ENCODE results near the gene SC5D.

The SC5D gene

GRCh38 chr11:121340032-121340580 lies 47.5 kb downstream of the SC5D start:
- no peak overlapping the region for H3K4me3 ChIP-seq (ENCODE audit: low read depth, low read length)
- in situ Hi-C loops (cut with HindIII; ENCODE audit: low sequenced_read_pairs), result no loop called here
- TF ChIP-seq CTCF (IDR thresholded peaks at IDR 0.05; ENCODE audit: low read depth, low read length), result no peak
- DNase-seq (ENCODE audit: low read depth, low spot score), result no peak

DNA sequence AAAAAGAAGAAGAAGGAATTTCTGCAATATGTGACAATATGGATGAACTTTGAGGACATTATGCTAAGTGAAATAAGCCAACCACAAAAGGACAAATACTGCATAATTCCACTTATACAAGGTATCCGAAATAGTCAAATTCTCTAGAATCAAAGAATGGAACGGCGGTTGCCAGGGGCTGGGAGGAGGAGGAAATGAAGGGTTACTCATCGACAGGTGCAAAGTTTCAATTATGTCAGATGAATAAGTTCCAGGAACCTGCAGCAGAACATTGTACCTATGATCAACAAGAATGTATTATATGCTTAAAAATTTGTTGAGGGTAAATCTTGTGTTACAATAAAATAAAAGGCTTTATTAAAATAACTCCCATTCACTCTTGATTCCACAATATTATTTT lies 49.0 kb downstream of the SC5D start:
- DNase-seq (ENCODE audit: low read depth, low spot score), result no peak
- H3K4me3 ChIP-seq (ENCODE audit: low read depth, low read length), result no peak overlapping the region
- no peak for TF ChIP-seq CTCF (IDR thresholded peaks at IDR 0.05; ENCODE audit: low read depth, low read length)
- in situ Hi-C loops (cut with HindIII; ENCODE audit: low sequenced_read_pairs), result no loop called here

DNA sequence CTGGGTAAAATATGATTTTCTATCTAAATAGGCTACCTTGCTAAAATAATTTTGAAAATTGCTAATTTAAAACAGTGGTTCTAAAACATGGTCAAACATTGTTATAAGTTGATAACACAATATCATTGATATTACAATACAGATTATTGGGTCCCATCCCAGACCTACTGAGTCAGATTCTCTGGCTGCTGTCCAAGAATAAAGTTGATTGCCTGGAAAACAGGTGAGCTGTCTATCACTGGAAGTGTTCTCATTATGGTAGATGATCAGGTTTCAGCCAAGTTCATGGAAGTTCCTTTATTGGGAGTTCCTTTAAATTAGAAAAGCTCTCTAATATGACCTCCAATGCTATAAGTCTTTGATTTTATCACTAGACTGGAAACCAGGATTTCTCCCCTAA lies 52.3 kb downstream of the SC5D start:
- no peak for DNase-seq (ENCODE audit: low read depth, low spot score)
- in situ Hi-C loops (cut with HindIII; ENCODE audit: low sequenced_read_pairs), result no loop called here
- TF ChIP-seq CTCF (IDR thresholded peaks at IDR 0.05; ENCODE audit: low read depth, low read length), result no peak
- no peak overlapping the region for H3K4me3 ChIP-seq (ENCODE audit: low read depth, low read length)

DNA sequence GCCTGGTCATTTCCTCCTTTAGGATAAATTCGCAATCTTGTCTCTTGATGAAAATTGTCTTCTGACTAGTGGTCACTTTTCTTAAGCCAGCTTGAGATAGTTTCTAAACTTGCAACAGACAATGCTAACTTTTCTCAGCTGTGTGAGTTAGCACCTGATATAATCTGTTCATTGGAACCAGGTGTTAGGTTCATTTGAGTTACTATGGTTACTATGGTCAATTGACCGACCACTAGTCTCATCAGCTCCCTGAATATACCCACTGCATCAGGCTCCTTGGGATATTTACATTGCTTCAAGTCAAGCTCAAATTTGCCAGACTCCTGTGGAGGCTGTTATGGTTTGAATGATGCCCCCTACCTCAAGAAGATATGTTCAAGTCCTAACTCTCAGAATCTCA lies 54.5 kb downstream of the SC5D start:
- DNase-seq (ENCODE audit: low read depth, low spot score), result no peak
- no peak overlapping the region for H3K4me3 ChIP-seq (ENCODE audit: low read depth, low read length)
- in situ Hi-C loops (cut with HindIII; ENCODE audit: low sequenced_read_pairs), result no loop called here
- TF ChIP-seq CTCF (IDR thresholded peaks at IDR 0.05; ENCODE audit: low read depth, low read length), result no peak

DNA sequence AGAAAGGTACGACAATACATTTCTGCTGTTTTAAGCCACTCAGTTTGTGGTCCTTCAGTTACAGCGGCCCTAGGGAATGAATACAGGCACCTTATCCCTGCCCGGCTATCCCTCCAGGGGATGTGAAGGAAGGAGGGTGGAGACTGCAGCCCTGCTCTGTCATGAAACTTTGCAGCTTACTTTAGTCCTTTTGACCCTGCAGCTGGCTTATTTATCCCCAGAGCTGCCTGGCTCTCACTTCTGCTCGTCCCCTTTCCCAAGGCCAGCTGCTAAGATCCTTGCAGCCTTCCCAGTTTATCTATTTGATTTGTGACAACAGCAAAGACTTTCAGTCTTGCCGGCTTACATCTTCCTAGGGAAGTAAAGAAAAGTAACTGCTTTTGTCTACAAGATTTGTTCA lies 55.2 kb downstream of the SC5D start:
- TF ChIP-seq CTCF (IDR thresholded peaks at IDR 0.05; ENCODE audit: low read depth, low read length), result no peak
- DNase-seq (ENCODE audit: low read depth, low spot score), result no peak
- in situ Hi-C loops (cut with HindIII; ENCODE audit: low sequenced_read_pairs), result no loop called here
- H3K4me3 ChIP-seq (ENCODE audit: low read depth, low read length), result no peak overlapping the region

GRCh38 chr11:121348220-121348875 lies 55.8 kb downstream of the SC5D start:
- no peak overlapping the region for H3K4me3 ChIP-seq (ENCODE audit: low read depth, low read length)
- TF ChIP-seq CTCF (IDR thresholded peaks at IDR 0.05; ENCODE audit: low read depth, low read length), result no peak
- in situ Hi-C loops (cut with HindIII; ENCODE audit: low sequenced_read_pairs), result no loop called here
- DNase-seq (ENCODE audit: low read depth, low spot score), result no peak
